Kidney (tissue), 14 donors: ENCODE results near the gene RIN3. TPM values are rescaled to one million over a fixed set of nuclear protein-coding genes. Genes with fewer than 3 reads are reported as not detected.

ENCODE experiments used
- DNase-seq, 5 donors: peaks; one replicate each; pipeline ENCODE4 v3.0.0-alpha.2; 2013 to 2020
- FAIRE-seq: peaks from 2 replicates; lab custom pipeline; 2012; peaks lifted over from hg19 to GRCh38; lab: Jason Lieb, UNC
- H3K27ac ChIP-seq, 2 donors: one replicate each; pipeline ENCODE4 v1.7.0; 2013; ENCODE audit warnings: low read depth in 2 of 2, low read length in 2 of 2, inconsistent platforms in 1 of 2
- H3K27me3 ChIP-seq: one replicate; pipeline ENCODE4 v1.7.1; 2013; ENCODE audit warnings: low read length, inconsistent platforms; ENCODE audit not compliant: control insufficient read depth, insufficient read depth
- H3K36me3 ChIP-seq, 3 donors: one replicate each; pipeline versions ENCODE4 v1.7.0 to v1.7.1; 2013; ENCODE audit warnings: low read length in 3 of 3, control low read depth in 1 of 3, inconsistent platforms in 1 of 3; ENCODE audit not compliant: insufficient read depth in 3 of 3, control insufficient read depth in 2 of 3
- H3K4me1 ChIP-seq, 3 donors: one replicate each; pipeline versions ENCODE4 v1.7.0 to v1.7.1; 2013; ENCODE audit warnings: low read length in 3 of 3, inconsistent platforms in 1 of 3, low read depth in 1 of 3; ENCODE audit not compliant: control insufficient read depth in 2 of 3, insufficient read depth in 2 of 3
- H3K4me3 ChIP-seq, 3 donors: one replicate each; pipeline versions ENCODE4 v1.7.0 to v1.8.1; 2013; ENCODE audit warnings: low read length in 3 of 3, control low read depth in 1 of 3, inconsistent platforms in 1 of 3
- H3K9ac ChIP-seq, 3 donors: one replicate each; pipeline versions ENCODE4 v1.7.0 to v1.7.1; 2013; ENCODE audit warnings: low read length in 3 of 3, control low read depth in 1 of 3, inconsistent platforms in 1 of 3
- H3K9me3 ChIP-seq, 3 donors: one replicate each; pipeline versions ENCODE4 v1.7.0 to v1.7.1; 2013; ENCODE audit warnings: low read length in 3 of 3, control low read depth in 1 of 3, inconsistent platforms in 1 of 3; ENCODE audit not compliant: control insufficient read depth in 2 of 3, insufficient read depth in 1 of 3
- CTCF ChIP-seq: IDR thresholded peaks from 3 replicates; pipeline ENCODE4 v1.5.1; 2012; ENCODE audit warnings: mild to moderate bottlenecking, moderate library complexity, borderline replicate concordance; ENCODE audit not compliant: insufficient read depth; ENCODE audit errors: extremely low read depth
- intact Hi-C: fragments of 100-400 bp; cut with DNase I; formaldehyde crosslinking; loops from one replicate; pipeline ENCODE4 v1.11.1; 2022
- polyA plus RNA-seq: library from polyadenylated mRNA; stranded (reverse); fragments of 350-450 nt; fragmentation: Illumina TruSeq; extraction: RNeasy Lipid Tissue Mini Kit (QIAGEN cat#74804); gene quantifications from one replicate; pipeline ENCODE4 v1.2.3, GENCODE V29; 2014; ENCODE audit warnings: low read depth, low replicate concordance; ENCODE audit not compliant: insufficient read depth
- total RNA-seq: library from RNA; stranded (reverse); fragmentation: NEBNext Ultra II Directional; extraction: Animal tissue kit (Norgen Biotek cat#: 25700); gene quantifications from one replicate; pipeline ENCODE4 v1.2.1, GENCODE V29; 2021
- donor health status: control.
- donor health status: control.
- donor health status: control.
- donor health status: control.
- donor health status: control.
- donor health status: DM: yes; HTN: yes; CAD: no.
- donor health status: Normal renal cell carcinoma (clear cell type).

Gene RIN3
- total and polyA plus RNA-seq, 2 donors from 2014 or later, result 7.1 to 30.4 TPM

DNA sequence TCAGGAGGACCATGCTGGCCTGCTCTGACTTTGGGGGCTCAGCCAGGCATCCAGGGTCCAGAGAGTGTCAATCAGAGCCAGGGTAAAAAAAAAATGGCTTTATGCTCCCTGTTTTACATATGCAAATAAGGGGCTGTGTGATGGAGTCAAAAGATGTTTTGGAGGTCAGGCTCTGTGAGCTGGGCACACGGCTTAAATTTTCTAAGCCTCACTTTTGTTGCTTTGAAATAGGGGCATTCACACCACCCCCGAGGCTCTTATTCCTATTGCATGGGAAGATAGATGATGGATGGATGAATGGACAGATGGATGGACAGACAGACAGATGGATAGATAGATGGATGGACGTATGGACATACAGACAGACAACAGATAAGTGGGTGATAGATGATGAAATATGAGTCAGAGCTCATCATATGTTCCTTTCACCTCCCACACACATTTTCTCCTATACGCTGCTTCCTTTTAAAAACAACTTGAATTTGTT is 42.7 kb downstream of the RIN3 start:
- Histone ChIP-seq H3K4me3 (no peak overlapping the region), H3K9ac (no peak overlapping the region), H3K36me3 (peaks cover 0 to 7% (median 0%) of the 10 kb centered on the region in 3 donors), H3K27ac (no peak overlapping the region), H3K27me3 (no peaks in the 10 kb centered on the region), H3K9me3 (no peaks in the 10 kb centered on the region), H3K4me1 (no peaks in the 10 kb centered on the region)
- intact Hi-C loops, result no loop called here
- no peak for TF ChIP-seq CTCF
- no peak for DNase-seq
- FAIRE-seq, result no peak

GRCh38 chr14:92556863-92557543 is 43.4 kb downstream of the RIN3 start:
- DNase-seq (no peak), FAIRE-seq (no peak)
- intact Hi-C loops, result no loop called here
- H3K4me1 ChIP-seq, result no peaks in the 10 kb centered on the region
- no peak for TF ChIP-seq CTCF
- H3K36me3 ChIP-seq, result peaks cover 0 to 7% (median 0%) of the 10 kb centered on the region in 3 donors
- H3K9me3 ChIP-seq, result no peaks in the 10 kb centered on the region
- H3K9ac ChIP-seq, result no peak overlapping the region
- H3K27me3 ChIP-seq, result no peaks in the 10 kb centered on the region
- H3K27ac ChIP-seq, result no peak overlapping the region
- H3K4me3 ChIP-seq, result no peak overlapping the region

DNA sequence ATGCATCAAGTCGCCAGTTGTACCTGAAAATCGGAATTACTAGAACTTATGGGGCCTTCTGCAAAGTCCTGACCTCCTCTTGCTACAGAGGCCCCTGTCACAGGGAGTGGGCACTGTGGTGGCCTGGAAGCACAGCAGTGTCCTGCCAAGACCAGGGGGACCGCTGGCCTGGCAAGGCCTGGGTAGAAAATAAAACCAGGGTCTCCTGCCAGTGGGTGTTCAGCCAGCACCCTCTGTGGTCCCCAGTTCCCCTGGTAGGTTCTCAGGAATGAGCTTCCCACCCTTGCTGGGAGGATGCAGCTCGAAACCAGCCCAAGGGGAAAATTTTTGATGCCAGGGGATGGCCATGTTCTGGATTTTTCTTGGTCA is 43.9 kb downstream of the RIN3 start:
- DNase-seq, result no peak
- no peak for FAIRE-seq
- H3K36me3 ChIP-seq, result peaks cover 0 to 7% (median 0%) of the 10 kb centered on the region in 3 donors
- H3K9me3 ChIP-seq, result no peaks in the 10 kb centered on the region
- no peak overlapping the region for H3K4me3 ChIP-seq
- H3K27me3 ChIP-seq, result no peaks in the 10 kb centered on the region
- no peaks in the 10 kb centered on the region for H3K4me1 ChIP-seq
- H3K9ac ChIP-seq, result no peak overlapping the region
- intact Hi-C loops, result no loop called here
- H3K27ac ChIP-seq, result no peak overlapping the region
- no peak for TF ChIP-seq CTCF

GRCh38 chr14:92558319-92558718 is 44.7 kb downstream of the RIN3 start:
- no peak for TF ChIP-seq CTCF
- Histone ChIP-seq H3K36me3 (peaks cover 0 to 7% (median 0%) of the 10 kb centered on the region in 3 donors), H3K27me3 (no peaks in the 10 kb centered on the region), H3K4me1 (no peaks in the 10 kb centered on the region), H3K4me3 (no peak overlapping the region), H3K9ac (no peak overlapping the region), H3K9me3 (no peaks in the 10 kb centered on the region), H3K27ac (no peak overlapping the region)
- FAIRE-seq (no peak), DNase-seq (no peak)
- intact Hi-C loops, result no loop called here
